ENCODE results near the gene GSN.
A peak's percentile ranks its signal among the peaks of the same experiment; 100 is the strongest.

Gene GSN

DNA sequence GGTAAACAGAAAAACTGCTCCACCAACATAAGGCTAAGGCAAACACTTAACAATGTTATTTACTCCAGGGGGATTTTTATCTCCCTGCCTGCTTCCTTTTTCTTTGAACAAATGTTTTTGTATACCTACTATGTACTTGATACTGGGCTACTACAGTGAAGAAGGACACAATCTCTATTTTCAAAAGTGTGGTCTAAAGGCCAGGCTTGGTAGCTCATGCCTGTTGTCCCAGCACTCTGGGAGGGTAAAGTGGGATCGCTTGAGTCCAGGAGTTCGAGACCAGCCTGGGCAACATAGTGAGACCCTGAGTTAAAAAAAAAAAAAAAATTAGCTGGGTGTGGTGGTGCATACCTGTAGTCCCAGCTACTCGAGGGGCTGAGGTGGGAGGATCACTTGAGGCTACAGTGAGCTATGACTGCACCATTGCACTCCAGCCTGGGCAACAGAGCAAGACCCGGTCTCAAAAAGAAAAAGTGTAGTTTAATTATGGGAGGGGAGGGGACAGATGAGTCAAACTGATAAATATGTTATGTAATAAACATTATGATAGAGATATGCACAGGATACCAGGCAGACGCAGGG is 98.7 kb downstream of the GSN start:
- TF ChIP-seq, protein P1, sequence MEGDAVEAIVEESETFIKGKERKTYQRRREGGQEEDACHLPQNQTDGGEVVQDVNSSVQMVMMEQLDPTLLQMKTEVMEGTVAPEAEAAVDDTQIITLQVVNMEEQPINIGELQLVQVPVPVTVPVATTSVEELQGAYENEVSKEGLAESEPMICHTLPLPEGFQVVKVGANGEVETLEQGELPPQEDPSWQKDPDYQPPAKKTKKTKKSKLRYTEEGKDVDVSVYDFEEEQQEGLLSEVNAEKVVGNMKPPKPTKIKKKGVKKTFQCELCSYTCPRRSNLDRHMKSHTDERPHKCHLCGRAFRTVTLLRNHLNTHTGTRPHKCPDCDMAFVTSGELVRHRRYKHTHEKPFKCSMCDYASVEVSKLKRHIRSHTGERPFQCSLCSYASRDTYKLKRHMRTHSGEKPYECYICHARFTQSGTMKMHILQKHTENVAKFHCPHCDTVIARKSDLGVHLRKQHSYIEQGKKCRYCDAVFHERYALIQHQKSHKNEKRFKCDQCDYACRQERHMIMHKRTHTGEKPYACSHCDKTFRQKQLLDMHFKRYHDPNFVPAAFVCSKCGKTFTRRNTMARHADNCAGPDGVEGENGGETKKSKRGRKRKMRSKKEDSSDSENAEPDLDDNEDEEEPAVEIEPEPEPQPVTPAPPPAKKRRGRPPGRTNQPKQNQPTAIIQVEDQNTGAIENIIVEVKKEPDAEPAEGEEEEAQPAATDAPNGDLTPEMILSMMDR (IDR thresholded peaks at IDR 0.05; ENCODE audit: low read depth, low read length) = no peak
- no peak for DNase-seq (ENCODE audit: extremely low read depth, low read depth)

DNA sequence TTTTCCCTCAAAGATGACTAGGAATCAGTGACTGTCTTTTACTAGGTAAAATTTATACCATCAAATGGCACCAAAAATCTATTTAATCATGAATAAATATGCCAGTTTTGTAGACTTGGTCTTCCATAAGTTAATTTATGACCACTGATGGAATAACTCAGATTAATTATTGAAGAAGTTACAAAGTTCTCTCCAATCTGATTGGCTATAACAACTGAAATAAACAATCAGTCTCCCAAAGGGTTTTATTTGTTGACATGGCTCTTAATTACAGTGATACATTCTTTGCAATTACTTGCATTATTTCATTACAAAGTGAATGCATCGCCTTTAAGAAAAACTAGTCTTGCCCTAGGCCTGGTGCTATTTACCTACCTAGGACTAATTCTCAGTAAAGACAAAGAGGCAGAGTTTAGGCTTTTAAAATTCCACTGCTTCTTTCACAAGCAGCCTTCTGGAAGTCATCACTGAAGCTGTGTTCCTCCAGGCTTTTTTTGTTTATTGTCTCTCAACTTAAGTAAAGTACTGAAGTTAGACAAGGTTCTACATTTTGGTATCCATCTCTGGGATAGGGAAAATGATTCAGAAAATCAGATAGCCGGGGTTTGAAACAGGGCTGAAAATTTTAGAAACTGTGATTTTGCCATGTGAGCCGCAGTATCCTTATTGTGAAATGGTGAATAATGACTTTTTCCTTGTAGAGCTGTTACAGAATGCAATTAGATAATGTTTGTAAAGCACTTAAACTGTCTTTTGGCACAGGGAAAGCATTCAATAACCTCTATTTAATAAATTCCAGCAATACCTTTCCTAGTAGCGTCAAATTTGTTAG is 99.6 kb downstream of the GSN start:
- DNase-seq (ENCODE audit: extremely low read depth, low read depth) = no peak
- TF ChIP-seq, protein P1 (IDR thresholded peaks at IDR 0.05; ENCODE audit: low read depth, low read length) = no peak

DNA sequence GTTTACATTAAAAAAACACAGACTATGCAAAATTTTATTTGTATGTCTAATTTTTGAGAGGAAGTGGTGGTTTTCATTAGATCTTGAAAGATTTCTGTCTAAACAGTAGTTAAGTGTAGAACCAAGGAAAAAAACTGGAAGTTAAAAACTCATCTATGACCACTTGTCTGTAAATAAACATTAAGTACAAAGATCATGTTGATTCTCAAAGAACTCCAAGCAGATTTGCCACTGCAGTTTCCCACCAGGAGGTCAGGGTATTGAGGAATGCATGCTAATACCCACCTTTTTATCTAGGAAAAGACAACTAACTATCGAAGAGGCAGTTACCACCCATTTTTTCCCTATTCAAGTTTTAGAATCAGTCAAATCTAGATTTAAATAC is 100.2 kb downstream of the GSN start:
- DNase-seq (ENCODE audit: extremely low read depth, low read depth) = no peak
- TF ChIP-seq, protein P1 (IDR thresholded peaks at IDR 0.05; ENCODE audit: low read depth, low read length) = no peak

DNA sequence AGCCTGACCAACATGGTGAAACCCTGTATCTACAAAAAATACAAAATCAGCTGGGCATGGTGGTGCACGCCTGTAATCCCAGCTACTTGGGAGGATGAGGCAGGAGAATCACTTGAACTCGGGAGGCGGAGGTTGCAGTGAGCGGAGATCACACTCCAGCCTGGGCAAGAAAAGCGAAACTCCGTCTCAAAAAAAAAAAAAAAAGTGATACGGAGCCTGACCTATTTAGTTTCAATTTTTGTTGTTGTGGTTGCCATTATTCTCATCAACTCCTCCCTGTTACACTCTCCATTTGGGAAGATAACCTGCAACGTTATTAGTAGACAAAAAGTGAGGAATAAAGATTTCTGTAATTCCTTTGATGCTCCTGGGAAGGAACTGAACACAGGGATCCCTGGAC is 100.8 kb downstream of the GSN start:
- DNase-seq (ENCODE audit: extremely low read depth, low read depth) = no peak
- TF ChIP-seq, protein P1 (IDR thresholded peaks at IDR 0.05; ENCODE audit: low read depth, low read length) = no peak

DNA sequence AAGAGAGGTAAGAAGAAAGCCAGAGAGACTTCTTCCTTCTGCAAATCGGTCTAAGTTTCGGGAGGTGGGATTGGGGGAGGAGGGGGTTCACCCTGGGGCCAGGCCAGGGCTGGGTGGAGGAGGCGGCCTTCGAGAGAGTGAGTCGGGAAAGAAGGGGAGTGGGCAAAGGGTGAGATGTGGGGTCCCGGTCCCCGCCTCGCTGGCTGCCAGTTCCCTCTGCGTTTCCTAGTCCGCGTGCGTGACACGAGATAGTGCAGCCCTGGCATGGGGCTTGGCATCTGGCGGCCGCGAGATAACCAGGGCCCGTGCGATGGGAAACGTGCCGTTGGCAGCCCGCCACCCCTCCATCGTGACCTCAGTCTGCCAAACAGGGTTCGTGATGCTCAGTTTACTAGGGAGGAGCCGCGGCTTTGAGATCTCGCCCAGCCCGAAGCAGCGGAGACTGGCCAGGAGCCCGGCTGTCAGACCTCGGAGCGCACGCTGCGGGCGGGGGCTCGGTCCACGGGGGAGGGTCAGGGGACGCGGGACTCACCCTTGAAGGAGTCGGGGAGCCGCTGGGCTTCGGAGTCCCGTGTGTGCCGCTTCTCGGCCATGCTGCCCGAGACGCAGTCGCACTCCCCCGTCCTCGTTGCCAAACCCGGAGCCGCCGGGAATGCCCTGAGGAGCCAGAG is 101.8 kb downstream of the GSN start, which contains the start of gene STOM:
STOM (minus strand) TSS at position 656 of the 671 bp plus-strand sequence; CDS start at position 593, 63 bp downstream.
- TF ChIP-seq, protein P1 (IDR thresholded peaks at IDR 0.05; ENCODE audit: low read depth, low read length) = no peak
- DNase-seq (ENCODE audit: extremely low read depth, low read depth) = peak; percentile 96

DNA sequence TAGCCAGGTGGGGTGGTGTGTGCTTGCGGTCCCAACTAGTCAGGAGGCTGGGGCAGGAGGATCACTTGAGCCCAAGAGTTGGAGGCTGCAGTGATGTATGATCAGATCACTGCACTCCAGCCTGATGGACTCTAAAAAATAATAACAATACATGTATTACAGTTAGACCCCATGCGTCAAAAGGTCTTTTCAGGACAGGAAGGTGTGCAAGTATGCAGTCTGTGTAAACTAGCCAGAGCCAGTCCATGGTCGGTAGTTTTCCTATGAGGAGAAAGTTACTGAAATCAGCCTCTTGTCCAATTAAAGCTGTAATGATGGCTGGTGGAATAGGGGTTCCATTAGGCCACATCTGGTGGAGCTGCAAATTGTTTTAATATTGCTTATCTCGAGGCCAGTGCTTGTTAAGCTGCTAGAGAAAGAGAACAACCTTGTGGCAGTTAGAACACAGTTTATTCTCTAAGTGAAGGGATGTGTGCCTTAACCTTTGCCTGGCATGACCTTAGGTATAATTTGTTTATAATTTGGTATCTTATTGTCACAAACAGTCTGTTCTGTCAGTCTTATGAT is 103.6 kb downstream of the GSN start:
- TF ChIP-seq, protein P1 (IDR thresholded peaks at IDR 0.05; ENCODE audit: low read depth, low read length) = no peak

More for the DNA sequence above, 103.6 kb downstream of the GSN start:
- no peak for DNase-seq (ENCODE audit: extremely low read depth, low read depth)

Data from AG09319 (cell line).